Erythroblast (primary cell): ENCODE data around the gene MXI1.

Experiments used
- DNase-seq, 2 experiments: peaks; one replicate each; lab custom pipeline; 2025; lab: John Stamatoyannopoulos, UW
- GATA1 ChIP-seq: IDR thresholded peaks from 2 replicates; pipeline ENCODE4 v1.6.1; 2011; ENCODE audit warnings: low read depth, mild to moderate bottlenecking, control low read depth, low read length, moderate library complexity
- POLR2A ChIP-seq: IDR thresholded peaks from 2 replicates; pipeline ENCODE4 v1.6.1; 2011; ENCODE audit warnings: mild to moderate bottlenecking, low read length

MXI1 gene

GRCh38 chr10:110305767-110306451 is 98.5 kb downstream of the MXI1 start:
- no peak for TF ChIP-seq GATA1
- no peak for TF ChIP-seq POLR2A
- DNase-seq, result peak; percentile 81 to 82

GRCh38 chr10:110306452-110306768 is 99.0 kb downstream of the MXI1 start:
- TF ChIP-seq POLR2A (no peak), GATA1 (no peak)
- no peak for DNase-seq

GRCh38 chr10:110307805-110308204 is 100.4 kb downstream of the MXI1 start:
- DNase-seq, result no peak
- TF ChIP-seq GATA1, result no peak
- no peak for TF ChIP-seq POLR2A

GRCh38 chr10:110310741-110311140 is 103.3 kb downstream of the MXI1 start:
- TF ChIP-seq GATA1 (no peak), POLR2A (no peak)
- no peak for DNase-seq

- peak; percentile 56 to 68 for DNase-seq
- TF ChIP-seq POLR2A, result no peak
- TF ChIP-seq GATA1, result no peak
Observed at GRCh38 chr10:110311357-110311949, 104.0 kb downstream of the MXI1 start.

- TF ChIP-seq GATA1 (no peak), POLR2A (no peak)
- DNase-seq, result no peak
Observed at GRCh38 chr10:110312206-110312605, 104.8 kb downstream of the MXI1 start.

- no peak for DNase-seq
- TF ChIP-seq GATA1 (no peak), POLR2A (no peak)
Observed at GRCh38 chr10:110313674-110314073, 106.3 kb downstream of the MXI1 start.

GRCh38 chr10:110317866-110318850 is 110.8 kb downstream of the MXI1 start:
- TF ChIP-seq GATA1 (no peak), POLR2A (no peak)
- no peak for DNase-seq

- TF ChIP-seq GATA1 (no peak), POLR2A (no peak)
- no peak for DNase-seq
Observed at GRCh38 chr10:110321869-110322620, 114.6 kb downstream of the MXI1 start.

- no peak for DNase-seq
- TF ChIP-seq POLR2A, result no peak
Observed at GRCh38 chr10:110323503-110323902, 116.1 kb downstream of the MXI1 start.

GRCh38 chr10:110324201-110324804 is 116.9 kb downstream of the MXI1 start:
- DNase-seq, result no peak
- no peak for TF ChIP-seq POLR2A
- no peak for TF ChIP-seq GATA1

GRCh38 chr10:110324805-110325280 is 117.4 kb downstream of the MXI1 start:
- no peak for DNase-seq
- TF ChIP-seq GATA1 (no peak), POLR2A (no peak)
